Brain microvascular endothelial cell (primary cell): ENCODE results near the gene NASP.
"Not testable (repeated sequence)": the region's sequence is repeated elsewhere in the genome, so short reads cannot be mapped to it uniquely, and the experiment has no call there.

Source experiments
- DNase-seq: peaks from one replicate; pipeline ENCODE4 v3.0.0-alpha.2; 2020
- H3K27ac ChIP-seq: fragments of 250-450 bp; sonication (Bioruptor Pico); 2 replicates; pipeline ENCODE4 v1.5.1; 2020; ENCODE audit warnings: mild to moderate bottlenecking, moderate library complexity
- H3K27me3 ChIP-seq: fragments of 250-450 bp; sonication (Bioruptor Pico); replicated peaks from 2 replicates; pipeline ENCODE4 v1.5.1; 2020; ENCODE audit warnings: mild to moderate bottlenecking
- H3K36me3 ChIP-seq: fragments of 250-450 bp; sonication (Bioruptor Pico); replicated peaks from 2 replicates; pipeline ENCODE4 v1.5.1; 2020; ENCODE audit warnings: mild to moderate bottlenecking
- H3K4me3 ChIP-seq: 2 replicates; pipeline ENCODE4 v1.5.1; 2011; ENCODE audit warnings: low read depth, mild to moderate bottlenecking, control low read depth, low read length, moderate library complexity
- CTCF ChIP-seq: IDR thresholded peaks from 2 replicates; pipeline ENCODE4 v1.5.1; 2011; ENCODE audit warnings: low read depth, mild to moderate bottlenecking, moderate library complexity, low read length, control low read depth, inconsistent platforms; ENCODE audit errors: missing control alignments
- in situ Hi-C: cut with HindIII; loops from 2 replicates; pipeline ENCODE4 v1.10.0; 2017; ENCODE audit warnings: low sequenced_read_pairs, low pct_ligation_motif_present

Gene NASP

GRCh38 chr1:45586769-45587168, 2.9 kb downstream of the NASP start:
- Histone ChIP-seq H3K27me3 (no peaks in the 10 kb centered on the region), H3K27ac (no peak overlapping the region), H3K36me3 (no peaks in the 10 kb centered on the region), H3K4me3 (no peak overlapping the region)
- in situ Hi-C loops: no loop called here
- TF ChIP-seq CTCF: no peak
- DNase-seq: no peak

GRCh38 chr1:45589861-45590260, 6.0 kb downstream of the NASP start:
- Histone ChIP-seq H3K36me3 (peaks cover 4% of the 10 kb centered on the region), H3K27me3 (no peaks in the 10 kb centered on the region), H3K27ac (no peak overlapping the region), H3K4me3 (no peak overlapping the region)
- in situ Hi-C loops: no loop called here
- no peak for DNase-seq
- no peak for TF ChIP-seq CTCF

DNA sequence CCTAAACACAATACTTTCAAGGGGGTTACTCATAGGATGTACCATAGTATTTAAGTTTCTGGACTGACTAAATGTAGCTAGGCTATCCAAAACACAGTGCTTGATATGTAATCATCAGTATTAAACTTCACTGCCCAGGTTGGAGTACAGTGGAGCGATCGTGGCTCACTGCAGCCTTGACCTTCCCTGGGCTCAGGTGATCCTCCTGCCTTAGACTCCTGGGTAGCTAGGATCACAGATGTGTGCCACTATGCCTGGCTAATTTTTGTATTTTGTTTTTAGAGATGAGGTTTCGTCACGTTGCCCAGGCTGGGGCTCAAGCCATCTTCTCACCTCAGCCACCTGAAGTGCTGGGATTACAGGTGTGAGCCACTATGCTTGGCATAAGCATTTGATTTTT, 10.6 kb downstream of the NASP start:
- no peak overlapping the region for H3K27ac ChIP-seq
- no peak overlapping the region for H3K4me3 ChIP-seq
- no peak for DNase-seq
- peaks cover 5% of the 10 kb centered on the region for H3K36me3 ChIP-seq
- in situ Hi-C loops: no loop called here
- H3K27me3 ChIP-seq: no peaks in the 10 kb centered on the region
- TF ChIP-seq CTCF: no peak

- DNase-seq, H3K4me3 ChIP-seq, in situ Hi-C loops: not testable (repeated sequence)
Observed at GRCh38 chr1:45596765-45597164, 12.9 kb downstream of the NASP start.

GRCh38 chr1:45604239-45604638, 20.4 kb downstream of the NASP start:
- in situ Hi-C loops: no loop called here
- no peak for DNase-seq
- H3K27ac ChIP-seq: no peak overlapping the region
- no peak overlapping the region for H3K4me3 ChIP-seq
- TF ChIP-seq CTCF: no peak
- H3K27me3 ChIP-seq: no peaks in the 10 kb centered on the region
- H3K36me3 ChIP-seq: peaks cover under 1% of the 10 kb centered on the region

More at GRCh38 chr1:45596765-45597164, 12.9 kb downstream of the NASP start:
- H3K27ac ChIP-seq, H3K27me3 ChIP-seq, H3K36me3 ChIP-seq: not testable (repeated sequence)

DNA sequence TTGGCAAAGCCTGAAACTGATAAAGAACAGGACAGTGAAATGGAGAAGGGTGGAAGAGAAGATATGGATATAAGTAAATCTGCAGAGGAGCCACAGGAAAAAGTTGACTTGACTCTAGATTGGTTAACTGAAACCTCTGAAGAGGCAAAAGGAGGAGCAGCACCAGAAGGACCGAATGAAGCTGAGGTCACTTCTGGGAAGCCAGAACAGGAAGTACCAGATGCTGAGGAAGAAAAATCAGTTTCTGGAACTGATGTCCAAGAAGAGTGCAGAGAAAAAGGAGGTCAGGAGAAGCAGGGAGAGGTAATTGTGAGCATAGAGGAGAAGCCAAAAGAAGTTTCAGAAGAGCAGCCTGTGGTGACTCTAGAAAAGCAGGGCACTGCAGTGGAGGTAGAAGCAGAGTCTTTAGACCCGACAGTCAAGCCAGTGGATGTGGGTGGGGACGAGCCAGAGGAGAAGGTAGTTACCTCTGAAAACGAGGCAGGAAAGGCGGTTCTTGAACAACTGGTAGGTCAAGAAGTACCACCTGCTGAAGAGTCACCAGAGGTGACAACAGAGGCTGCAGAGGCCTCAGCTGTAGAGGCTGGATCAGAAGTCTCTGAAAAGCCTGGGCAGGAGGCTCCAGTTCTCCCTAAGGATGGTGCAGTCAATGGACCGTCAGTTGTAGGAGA, 23.7 kb downstream of the NASP start:
- TF ChIP-seq CTCF: no peak
- Histone ChIP-seq H3K27me3 (no peaks in the 10 kb centered on the region), H3K27ac (no peak overlapping the region), H3K4me3 (no peak overlapping the region), H3K36me3 (peaks cover 4% of the 10 kb centered on the region)
- DNase-seq: no peak
- in situ Hi-C loops: no loop called here
